Epithelial cell of umbilical artery (primary cell): ENCODE data around the gene PTMA. TPM values are rescaled to one million over a fixed set of nuclear protein-coding genes. Genes with fewer than 3 reads are reported as not detected.

Source experiments
- total RNA-seq: library from RNA; depleted of rRNA; stranded (reverse); fragments of >200 nt; gene quantifications from 2 replicates; pipeline ENCODE4 v1.2.3, GENCODE V29; 2014

Gene PTMA, protein sequence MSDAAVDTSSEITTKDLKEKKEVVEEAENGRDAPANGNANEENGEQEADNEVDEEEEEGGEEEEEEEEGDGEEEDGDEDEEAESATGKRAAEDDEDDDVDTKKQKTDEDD
- 1,125 and 1,429 TPM in 2 replicates for total RNA-seq

DNA sequence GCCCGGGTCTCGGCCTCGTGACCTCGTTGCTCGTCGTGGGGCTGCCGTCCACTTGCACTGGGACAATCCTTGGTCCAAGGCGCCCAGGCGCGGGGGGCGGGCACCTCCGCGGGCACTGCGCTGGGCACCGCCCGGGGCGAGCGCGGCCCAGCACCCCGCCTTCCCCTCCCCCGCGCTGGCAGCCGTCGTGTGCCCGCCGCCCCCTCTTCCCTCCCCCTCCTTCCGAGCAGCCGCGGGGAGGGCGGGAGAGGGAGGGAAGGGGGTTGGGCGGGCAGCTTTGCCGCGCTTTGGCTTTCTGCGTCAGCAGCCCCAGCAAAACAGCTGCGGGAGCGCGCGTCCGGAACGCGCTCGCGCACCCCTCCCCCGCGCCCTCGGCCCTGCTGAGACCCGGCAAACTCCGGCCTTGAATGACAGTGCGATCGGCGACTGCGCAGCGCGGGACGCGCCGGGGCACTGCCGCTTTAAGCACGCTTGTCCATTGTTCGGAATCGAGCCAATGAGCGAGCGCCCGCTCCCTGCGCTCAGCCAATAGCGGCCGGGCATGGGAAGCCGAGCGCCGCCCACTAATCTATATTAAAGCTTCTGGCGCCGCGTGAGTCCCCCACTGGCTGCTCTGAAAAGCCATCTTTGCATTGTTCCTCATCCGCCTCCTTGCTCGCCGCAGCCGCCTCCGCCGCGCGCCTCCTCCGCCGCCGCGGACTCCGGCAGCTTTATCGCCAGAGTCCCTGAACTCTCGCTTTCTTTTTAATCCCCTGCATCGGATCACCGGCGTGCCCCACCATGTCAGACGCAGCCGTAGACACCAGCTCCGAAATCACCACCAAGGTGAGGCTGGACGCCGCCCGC, at the start of gene PTMA:
Gene PTMA (plus strand): TSS at position 599 of the 846 bp plus-strand sequence. CDS start 182 bp downstream, at position 781.

Other genes starting within 250 kb of the PTMA start
- gene NCL, start 244.0 kb upstream of the PTMA start, total RNA-seq = 179 and 230 TPM in 2 replicates
- gene NMUR1, start 178.1 kb upstream of the PTMA start, total RNA-seq = under 0.01 TPM in 1 of 2 replicates, not detected in the other
- gene TEX44, start 115.7 kb upstream of the PTMA start, total RNA-seq = not detected in 2 replicates
- 22.4 and 28.0 TPM in 2 replicates for gene PDE6D, start 72.8 kb downstream of the PTMA start, total RNA-seq
- 12.7 and 17.9 TPM in 2 replicates for gene COPS7B, start 77.9 kb downstream of the PTMA start, total RNA-seq
- gene NPPC, start 217.9 kb downstream of the PTMA start, total RNA-seq = 0.32 TPM in 1 of 2 replicates, not detected in the other